D721Med (cell line): ENCODE results near the gene HOXA2.

ENCODE experiments used
- DNase-seq: peaks from one replicate; pipeline ENCODE4 v3.0.0; 2011; ENCODE audit warnings: low spot score; ENCODE audit not compliant: insufficient read length
- FAIRE-seq: peaks from 2 replicates; lab custom pipeline; 2011; peaks lifted over from hg19 to GRCh38; lab: Jason Lieb, UNC
- TF ChIP-seq, protein P1 (sequence below): IDR thresholded peaks from 2 replicates; pipeline ENCODE4 v1.5.1; 2012; ENCODE audit warnings: mild to moderate bottlenecking, control low read depth; ENCODE audit not compliant: insufficient read depth; ENCODE audit errors: missing control alignments

Gene HOXA2

DNA sequence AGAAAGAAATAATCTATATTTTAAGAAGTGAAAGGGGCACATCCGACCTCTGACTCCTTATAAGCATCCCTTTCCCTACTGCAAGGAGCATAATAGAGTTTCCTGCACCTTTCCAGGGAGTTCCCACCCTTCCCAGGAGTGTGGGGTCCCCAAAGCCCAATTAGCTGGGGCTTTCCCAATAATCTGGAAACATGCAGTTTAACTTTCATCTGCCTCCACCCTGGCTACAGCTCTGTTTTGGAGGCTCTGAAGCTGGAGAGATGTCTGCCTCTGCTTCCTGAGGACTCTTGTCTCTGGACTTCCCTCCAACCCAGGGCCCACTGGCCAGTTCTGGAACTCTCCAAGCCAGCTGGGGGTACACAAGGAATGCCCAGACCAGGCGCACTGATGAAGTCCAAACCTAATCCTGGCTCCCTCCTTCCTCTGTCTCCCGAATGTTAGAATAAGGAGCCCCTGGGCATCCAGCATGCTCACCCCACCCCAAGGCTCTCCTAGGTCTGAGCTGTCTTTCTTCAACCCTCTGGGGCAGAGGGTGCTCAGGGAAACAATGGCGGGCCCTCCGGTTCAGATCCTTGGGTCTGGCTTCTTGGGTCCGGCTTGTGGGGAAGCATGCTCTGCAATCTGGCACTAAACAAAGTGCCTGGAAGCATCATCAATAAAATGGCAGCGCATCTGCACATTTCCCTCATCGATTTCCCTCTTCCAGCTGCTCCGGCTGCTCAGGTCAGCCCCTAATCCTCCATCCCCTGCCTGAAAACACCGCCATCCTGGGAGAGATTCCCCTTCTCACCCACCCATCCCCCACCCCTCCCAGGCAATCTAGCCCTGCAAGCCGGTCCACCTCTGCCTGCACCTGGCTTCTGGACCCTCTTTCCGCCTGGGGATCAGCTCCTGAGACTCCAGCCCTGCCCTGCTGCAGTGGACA is 14.7 kb upstream of the HOXA2 start:
- TF ChIP-seq, protein P1, sequence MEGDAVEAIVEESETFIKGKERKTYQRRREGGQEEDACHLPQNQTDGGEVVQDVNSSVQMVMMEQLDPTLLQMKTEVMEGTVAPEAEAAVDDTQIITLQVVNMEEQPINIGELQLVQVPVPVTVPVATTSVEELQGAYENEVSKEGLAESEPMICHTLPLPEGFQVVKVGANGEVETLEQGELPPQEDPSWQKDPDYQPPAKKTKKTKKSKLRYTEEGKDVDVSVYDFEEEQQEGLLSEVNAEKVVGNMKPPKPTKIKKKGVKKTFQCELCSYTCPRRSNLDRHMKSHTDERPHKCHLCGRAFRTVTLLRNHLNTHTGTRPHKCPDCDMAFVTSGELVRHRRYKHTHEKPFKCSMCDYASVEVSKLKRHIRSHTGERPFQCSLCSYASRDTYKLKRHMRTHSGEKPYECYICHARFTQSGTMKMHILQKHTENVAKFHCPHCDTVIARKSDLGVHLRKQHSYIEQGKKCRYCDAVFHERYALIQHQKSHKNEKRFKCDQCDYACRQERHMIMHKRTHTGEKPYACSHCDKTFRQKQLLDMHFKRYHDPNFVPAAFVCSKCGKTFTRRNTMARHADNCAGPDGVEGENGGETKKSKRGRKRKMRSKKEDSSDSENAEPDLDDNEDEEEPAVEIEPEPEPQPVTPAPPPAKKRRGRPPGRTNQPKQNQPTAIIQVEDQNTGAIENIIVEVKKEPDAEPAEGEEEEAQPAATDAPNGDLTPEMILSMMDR = no peak
- no peak for DNase-seq
- FAIRE-seq = no peak

DNA sequence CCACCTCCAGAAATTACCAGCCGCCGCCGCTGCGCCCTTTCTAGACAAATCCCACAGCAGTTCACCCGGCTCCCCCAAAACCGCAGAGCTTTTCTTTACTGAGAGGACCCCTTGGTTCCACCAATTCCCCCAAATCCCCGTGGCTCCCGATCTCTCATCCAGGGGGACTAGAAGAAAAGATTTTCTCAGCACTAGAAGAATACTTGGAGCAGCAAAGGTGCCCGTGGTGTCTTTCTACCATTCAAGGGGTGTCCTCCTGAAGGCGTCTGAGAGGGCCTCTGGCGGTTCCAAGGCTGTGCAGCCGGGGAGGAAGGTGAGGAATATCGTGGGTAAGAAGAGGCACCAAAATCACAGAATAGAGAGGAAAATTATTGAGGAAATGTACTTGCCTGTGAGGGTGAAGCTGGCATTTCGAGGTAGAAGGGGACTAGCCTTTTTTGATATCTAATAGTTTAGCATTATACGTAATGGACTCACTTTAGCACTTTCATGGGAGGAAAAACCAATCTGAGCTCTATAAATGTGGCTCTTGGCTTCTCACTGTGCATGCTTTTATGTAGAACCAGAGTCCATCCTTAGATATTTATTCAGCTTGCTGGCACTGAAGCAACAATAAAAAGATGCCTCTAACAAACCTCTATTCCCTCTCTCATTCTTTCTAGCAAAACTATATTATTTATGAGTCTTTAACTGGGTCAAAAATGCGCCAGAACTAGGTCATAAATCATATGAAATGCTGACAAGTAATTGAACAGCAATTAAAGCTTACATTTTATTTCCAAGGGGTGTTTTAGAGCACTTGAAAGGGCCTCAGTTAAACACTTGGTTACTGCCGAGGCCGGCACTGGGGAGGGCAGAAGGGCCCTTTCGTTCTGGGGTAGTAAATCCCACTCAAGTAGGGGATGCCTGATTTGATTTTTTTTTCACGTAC is 13.8 kb upstream of the HOXA2 start:
- FAIRE-seq (no peak), DNase-seq (no peak)
- TF ChIP-seq, protein P1 = no peak

DNA sequence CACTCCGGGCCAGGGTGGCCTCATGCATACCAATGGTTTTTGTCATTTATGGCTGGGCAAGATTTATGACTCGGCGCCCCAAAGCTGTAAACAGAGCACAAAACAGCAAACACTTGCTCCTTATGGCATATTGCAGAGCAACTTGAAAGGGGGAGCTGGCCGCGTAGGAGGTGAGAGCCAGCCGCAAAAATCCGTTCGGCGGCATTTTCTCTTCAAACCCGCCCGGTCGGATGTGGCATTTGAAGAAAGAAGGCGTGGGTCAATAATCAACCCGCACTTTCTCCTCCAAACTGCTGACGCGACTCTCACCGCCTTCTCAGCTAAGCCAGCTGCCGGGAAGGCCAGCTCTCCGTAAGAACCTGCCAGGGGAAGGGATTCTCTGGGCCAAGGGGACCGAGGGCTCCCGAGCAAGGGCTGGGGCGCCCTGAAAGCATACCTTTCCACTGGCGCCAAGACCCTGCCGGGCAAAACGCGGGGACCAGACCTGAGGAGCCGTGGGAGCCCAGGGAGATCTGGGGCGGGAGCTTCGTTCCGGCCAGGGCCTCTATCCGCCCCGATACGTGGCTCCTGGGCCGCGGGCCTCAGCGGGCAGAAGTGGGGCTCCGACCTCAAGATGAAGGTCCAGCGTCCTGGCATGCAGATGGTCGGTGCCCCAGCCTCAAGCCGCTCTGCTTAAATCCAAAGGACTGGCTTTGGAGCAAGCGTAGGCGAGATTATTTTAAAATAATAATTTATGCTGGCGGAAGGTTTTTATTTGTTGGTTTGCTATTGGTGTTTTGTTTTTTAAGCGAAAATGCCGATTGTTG is 12.9 kb upstream of the HOXA2 start:
- DNase-seq (no peak), FAIRE-seq (no peak)
- TF ChIP-seq, protein P1 = no peak

DNA sequence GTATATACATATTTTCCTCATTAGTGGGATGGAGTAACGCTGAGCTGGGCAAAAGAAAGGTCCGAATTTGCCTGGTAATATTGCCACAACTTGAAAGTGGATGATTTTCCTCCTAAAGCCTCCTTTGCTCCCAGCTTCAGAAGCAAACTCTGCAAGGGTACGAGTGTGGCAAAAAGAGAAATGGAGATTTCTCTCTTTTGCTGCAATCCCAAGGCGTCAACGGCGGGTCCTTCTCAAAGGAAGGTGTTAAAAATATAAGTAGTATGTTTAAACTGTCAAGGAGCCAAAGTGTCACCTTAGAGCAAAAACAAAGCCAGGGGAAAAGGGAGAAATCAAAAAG is 12.4 kb upstream of the HOXA2 start:
- FAIRE-seq (no peak), DNase-seq (no peak)
- TF ChIP-seq, protein P1 = no peak

DNA sequence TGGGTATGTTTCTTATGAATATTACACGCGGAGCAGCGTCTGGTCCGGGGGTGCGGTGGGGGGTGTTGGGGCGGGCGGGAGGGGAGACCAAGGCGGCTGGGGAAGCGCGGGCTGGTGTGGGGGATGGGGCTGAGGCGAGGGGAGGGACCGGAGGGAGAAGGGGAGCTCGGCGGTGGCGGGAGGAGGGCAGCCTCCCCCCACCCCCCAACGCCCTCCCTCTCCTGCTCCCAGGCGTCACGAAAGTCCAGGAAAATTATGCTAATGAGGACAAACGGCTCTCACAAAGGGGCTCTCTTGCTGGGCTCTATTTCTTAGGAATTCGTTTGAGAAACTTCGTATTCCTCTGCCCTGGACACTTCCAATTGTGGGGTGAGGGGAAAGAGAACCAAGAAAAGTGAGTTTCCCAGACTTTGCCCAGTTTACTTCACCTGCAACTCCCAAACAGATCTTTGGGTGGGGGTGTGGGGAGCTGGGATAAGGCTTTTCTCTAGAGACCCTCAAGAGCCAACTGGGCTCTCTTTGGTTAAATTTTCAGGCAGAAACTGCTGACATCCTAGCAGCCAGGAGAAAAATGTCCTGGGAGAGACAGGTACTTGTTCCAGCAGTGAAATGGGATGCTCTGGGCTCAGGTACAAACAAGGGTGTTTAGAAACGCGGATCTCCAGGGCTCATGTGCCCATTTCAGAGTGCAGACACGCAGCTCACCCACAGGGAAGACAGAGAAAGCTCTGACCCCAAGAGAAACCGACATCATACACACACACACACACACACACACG is 11.7 kb upstream of the HOXA2 start:
- FAIRE-seq (no peak), DNase-seq (no peak)
- TF ChIP-seq, protein P1 = no peak
